ENCODE measurements around the gene NOTO.
"Not testable (repeated sequence)": the region's sequence is repeated elsewhere in the genome, so short reads cannot be mapped to it uniquely, and the experiment has no call there.

NOTO gene

GRCh38 chr2:73202156-73203054 lies at the start of gene NOTO:
NOTO (plus strand) TSS chr2:73202574; CDS start chr2:73202667, 93 bp downstream.
- DNase-seq = no peak

GRCh38 chr2:73156539-73157124 lies 45.7 kb upstream of the NOTO start:
- no peak for DNase-seq

- no peak for DNase-seq
Measured at GRCh38 chr2:73162856-73163391, 39.5 kb upstream of the NOTO start.

GRCh38 chr2:73163483-73164367 lies 38.6 kb upstream of the NOTO start:
- peak; percentile 45 for DNase-seq

GRCh38 chr2:73165978-73166377 lies 36.4 kb upstream of the NOTO start:
- not testable (repeated sequence) for DNase-seq

- DNase-seq = not testable (repeated sequence)
Measured at GRCh38 chr2:73166813-73167212, 35.6 kb upstream of the NOTO start.

- not testable (repeated sequence) for DNase-seq
Measured at GRCh38 chr2:73168348-73168747, 34.0 kb upstream of the NOTO start.

- DNase-seq = not testable (repeated sequence)
Measured at GRCh38 chr2:73170341-73170740, 32.0 kb upstream of the NOTO start.

- no peak for DNase-seq
Measured at GRCh38 chr2:73172963-73173362, 29.4 kb upstream of the NOTO start.

GRCh38 chr2:73173781-73174180 lies 28.6 kb upstream of the NOTO start:
- no peak for DNase-seq

- DNase-seq = no peak
Measured at GRCh38 chr2:73174244-73174643, 28.1 kb upstream of the NOTO start.

- DNase-seq = no peak
Measured at GRCh38 chr2:73174941-73175662, 27.3 kb upstream of the NOTO start.

GRCh38 chr2:73175663-73176204 lies 26.6 kb upstream of the NOTO start:
- DNase-seq = no peak

- no peak for DNase-seq
Measured at GRCh38 chr2:73176205-73176880, 26.0 kb upstream of the NOTO start.

GRCh38 chr2:73176881-73177644 lies 25.3 kb upstream of the NOTO start:
- peak; percentile 68 for DNase-seq

- DNase-seq = no peak
Measured at GRCh38 chr2:73177645-73178255, 24.6 kb upstream of the NOTO start.

- no peak for DNase-seq
Measured at GRCh38 chr2:73185965-73186364, 16.4 kb upstream of the NOTO start.

- DNase-seq = no peak
Measured at GRCh38 chr2:73187549-73187948, 14.8 kb upstream of the NOTO start.

- no peak for DNase-seq
Measured at GRCh38 chr2:73197579-73197978, 4.8 kb upstream of the NOTO start.

- DNase-seq = not testable (repeated sequence)
Measured at GRCh38 chr2:73200281-73200680, 2.1 kb upstream of the NOTO start.

All from MV-4-11 (cell line).